ENCODE measurements around the gene A4GALT. TPM values are rescaled to one million over a fixed set of nuclear protein-coding genes. Genes with fewer than 3 reads are reported as not detected.
A peak's percentile ranks its signal among the peaks of the same experiment; 100 is the strongest.

The A4GALT gene, protein sequence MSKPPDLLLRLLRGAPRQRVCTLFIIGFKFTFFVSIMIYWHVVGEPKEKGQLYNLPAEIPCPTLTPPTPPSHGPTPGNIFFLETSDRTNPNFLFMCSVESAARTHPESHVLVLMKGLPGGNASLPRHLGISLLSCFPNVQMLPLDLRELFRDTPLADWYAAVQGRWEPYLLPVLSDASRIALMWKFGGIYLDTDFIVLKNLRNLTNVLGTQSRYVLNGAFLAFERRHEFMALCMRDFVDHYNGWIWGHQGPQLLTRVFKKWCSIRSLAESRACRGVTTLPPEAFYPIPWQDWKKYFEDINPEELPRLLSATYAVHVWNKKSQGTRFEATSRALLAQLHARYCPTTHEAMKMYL
- total RNA-seq (10 to 100 TPM; 15.7 to 17.3 TPM), polyA plus RNA-seq (ENCODE audit: insufficient read depth, low read depth, low replicate concordance) (13.5 TPM)
- long read RNA-seq, donor 1, transcript A4GALT-206 (3 exons, 2,141 nt), result major isoform, 9 of 10 reads
- long read RNA-seq, donor 1, partial matches to known transcripts, result 0 of 10 reads
- long read RNA-seq, donor 1, other reads (novel, unspliced or antisense), result 0 of 10 reads
- long read RNA-seq, donor 2, transcript A4GALT-206 (3 exons, 2,141 nt), result major isoform, 7 of 19 reads
- long read RNA-seq, donor 2, partial matches to known transcripts, result 9 of 19 reads
- long read RNA-seq, donor 2, other reads (novel, unspliced or antisense), result 0 of 19 reads

DNA sequence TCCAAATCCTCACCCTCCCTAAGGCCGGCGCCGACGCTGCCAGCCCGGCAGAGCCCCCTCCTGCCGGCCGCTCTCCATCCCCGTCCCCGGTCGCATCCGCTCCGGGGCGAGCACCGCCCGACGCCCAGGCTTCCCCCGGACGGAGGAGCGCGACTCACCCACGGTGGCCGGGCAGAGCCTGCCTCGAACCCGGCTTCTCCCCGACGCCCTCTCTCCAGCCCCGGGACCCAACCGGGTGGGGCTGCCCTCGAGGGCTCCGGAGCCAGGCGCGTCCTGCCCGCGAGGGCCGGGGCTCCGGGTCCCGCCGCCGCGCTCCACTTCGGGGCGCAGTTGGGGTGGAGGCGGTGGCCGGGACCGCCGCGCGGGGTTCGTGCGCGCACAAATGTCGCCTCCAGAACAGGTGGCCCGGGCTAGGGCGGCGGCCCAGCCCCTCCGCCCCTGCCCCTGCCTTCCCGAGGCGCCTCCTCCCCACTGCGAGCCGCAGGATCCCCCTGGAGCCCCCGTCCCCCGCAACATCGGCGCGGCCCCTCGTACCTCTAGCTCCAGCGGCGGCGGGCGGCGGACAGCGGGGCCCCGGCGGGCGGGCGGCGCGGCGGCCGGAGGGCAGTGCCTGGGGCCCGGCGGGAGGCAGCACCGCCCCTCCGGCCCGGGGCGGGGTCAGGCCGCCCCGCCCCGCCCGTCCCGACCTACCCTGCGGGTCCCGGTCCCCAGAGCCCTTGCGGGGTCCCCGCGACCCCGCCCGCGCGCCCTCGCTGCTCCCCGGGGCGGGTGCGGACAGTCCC is at the start of gene A4GALT:
Gene A4GALT (minus strand): TSS at position 608 of the 782 bp plus-strand sequence. CDS start 26,919 bp downstream, outside the sequence.
- peak within 1 kb of the TSS; percentile 67 to 78 for H3K27ac ChIP-seq
- intact Hi-C loops (cut with DNase I; ENCODE audit: low total_unique reads), result no loop called here
- peak within 1 kb of the TSS; percentile 69 to 77 for H3K4me3 ChIP-seq
- DNase-seq, result no peak
- 0% methylated on average over 43 of the region's 104 CpGs; no CpG with 5 or more reads in 1 of the 2 donors for WGBS, 2 donors
- no peaks in the 10 kb centered on the region for H3K27me3 ChIP-seq
- no peaks in the 10 kb centered on the region for H3K36me3 ChIP-seq (ENCODE audit: low read depth, missing control alignments)
- H3K4me1 ChIP-seq, result peaks cover 18% of the 10 kb centered on the region
- TF ChIP-seq, protein P1, sequence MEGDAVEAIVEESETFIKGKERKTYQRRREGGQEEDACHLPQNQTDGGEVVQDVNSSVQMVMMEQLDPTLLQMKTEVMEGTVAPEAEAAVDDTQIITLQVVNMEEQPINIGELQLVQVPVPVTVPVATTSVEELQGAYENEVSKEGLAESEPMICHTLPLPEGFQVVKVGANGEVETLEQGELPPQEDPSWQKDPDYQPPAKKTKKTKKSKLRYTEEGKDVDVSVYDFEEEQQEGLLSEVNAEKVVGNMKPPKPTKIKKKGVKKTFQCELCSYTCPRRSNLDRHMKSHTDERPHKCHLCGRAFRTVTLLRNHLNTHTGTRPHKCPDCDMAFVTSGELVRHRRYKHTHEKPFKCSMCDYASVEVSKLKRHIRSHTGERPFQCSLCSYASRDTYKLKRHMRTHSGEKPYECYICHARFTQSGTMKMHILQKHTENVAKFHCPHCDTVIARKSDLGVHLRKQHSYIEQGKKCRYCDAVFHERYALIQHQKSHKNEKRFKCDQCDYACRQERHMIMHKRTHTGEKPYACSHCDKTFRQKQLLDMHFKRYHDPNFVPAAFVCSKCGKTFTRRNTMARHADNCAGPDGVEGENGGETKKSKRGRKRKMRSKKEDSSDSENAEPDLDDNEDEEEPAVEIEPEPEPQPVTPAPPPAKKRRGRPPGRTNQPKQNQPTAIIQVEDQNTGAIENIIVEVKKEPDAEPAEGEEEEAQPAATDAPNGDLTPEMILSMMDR (IDR thresholded peaks at IDR 0.05), result no peak
- TF ChIP-seq POLR2A (IDR thresholded peaks at IDR 0.05), result no peak
- H3K9me3 ChIP-seq, result no peaks in the 10 kb centered on the region

DNA sequence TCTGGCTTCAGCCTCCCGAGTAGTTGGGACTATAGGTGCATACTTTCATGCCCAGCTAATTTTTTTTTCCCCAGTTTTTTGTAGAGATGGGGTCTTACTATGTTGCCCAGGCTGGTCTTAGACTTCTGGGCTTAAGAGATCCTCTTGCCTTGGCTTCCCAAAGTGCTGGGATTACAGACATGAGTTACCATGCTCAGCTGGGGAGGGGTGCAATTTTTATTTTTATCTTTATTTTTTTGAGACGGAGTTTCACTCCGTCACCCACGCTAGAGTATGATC is 49.7 kb upstream of the A4GALT start:
- TF ChIP-seq, protein P1 (IDR thresholded peaks at IDR 0.05), result no peak
- no peak for TF ChIP-seq POLR2A (IDR thresholded peaks at IDR 0.05)
- H3K36me3 ChIP-seq (ENCODE audit: low read depth, missing control alignments), result no peaks in the 10 kb centered on the region
- peaks cover 13% of the 10 kb centered on the region for H3K4me1 ChIP-seq
- H3K27ac ChIP-seq, result no peak overlapping the region
- no peak for DNase-seq
- no peak overlapping the region for H3K4me3 ChIP-seq
- H3K27me3 ChIP-seq, result no peaks in the 10 kb centered on the region
- WGBS, 2 donors, result 59 to 75% methylated on average over 4 of the region's 4 CpGs
- H3K9me3 ChIP-seq, result no peaks in the 10 kb centered on the region
- intact Hi-C loops (cut with DNase I; ENCODE audit: low total_unique reads), result no loop called here

DNA sequence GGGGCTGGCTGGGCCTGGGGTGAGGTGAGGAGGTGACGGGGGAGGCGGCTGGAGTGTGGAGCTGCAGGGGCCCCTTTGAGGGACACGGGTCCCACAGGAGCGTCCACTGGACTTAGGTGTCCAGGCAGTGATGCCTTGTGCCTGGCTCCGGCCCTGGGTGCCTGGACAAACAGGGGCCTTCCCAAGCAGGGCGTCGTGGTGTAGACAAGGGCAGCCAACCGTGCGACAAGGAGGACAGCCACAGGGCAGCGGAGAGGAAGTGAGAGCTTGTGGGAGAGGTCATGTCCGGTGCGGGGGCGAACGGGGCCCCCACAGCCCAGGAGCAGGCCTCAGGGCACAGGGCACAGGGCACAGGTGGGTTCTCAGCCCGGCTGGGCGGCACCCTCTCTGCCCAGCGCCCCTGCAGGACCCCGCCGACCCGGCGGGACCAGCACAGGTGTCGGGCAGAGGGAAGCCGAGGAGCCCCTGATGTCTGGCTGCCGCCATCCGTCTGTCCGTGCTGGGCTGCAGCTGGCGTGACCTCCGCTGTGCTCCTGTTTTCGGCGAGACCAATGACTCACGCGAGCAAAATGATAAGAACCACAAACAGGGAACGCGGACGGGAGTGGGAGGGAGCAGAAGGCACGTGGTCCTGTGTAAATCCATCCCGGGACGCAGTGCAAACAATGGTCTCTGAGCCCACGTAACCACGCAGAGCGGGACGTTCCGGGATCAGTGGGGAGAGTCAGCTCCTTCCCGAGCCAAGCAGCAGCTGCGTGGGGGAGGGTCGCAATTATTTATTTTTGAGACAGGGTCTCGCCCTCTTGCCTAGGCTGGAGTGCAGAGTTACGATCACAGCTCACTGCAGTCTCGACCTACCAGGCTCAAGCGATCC is 49.1 kb upstream of the A4GALT start:
- Histone ChIP-seq H3K36me3 (ENCODE audit: low read depth, missing control alignments) (no peaks in the 10 kb centered on the region), H3K4me1 (peaks cover 13% of the 10 kb centered on the region), H3K4me3 (peak overlapping the region in 1 of 2 donors; percentile 29), H3K9me3 (no peaks in the 10 kb centered on the region), H3K27me3 (no peaks in the 10 kb centered on the region), H3K27ac (no peak overlapping the region)
- intact Hi-C loops (cut with DNase I; ENCODE audit: low total_unique reads), result no loop called here
- no peak for TF ChIP-seq POLR2A (IDR thresholded peaks at IDR 0.05)
- TF ChIP-seq, protein P1 (IDR thresholded peaks at IDR 0.05), result no peak
- WGBS, 2 donors, result 24% methylated on average over 25 to 44 of the region's 50 CpGs
- DNase-seq, result peak; percentile 80

DNA sequence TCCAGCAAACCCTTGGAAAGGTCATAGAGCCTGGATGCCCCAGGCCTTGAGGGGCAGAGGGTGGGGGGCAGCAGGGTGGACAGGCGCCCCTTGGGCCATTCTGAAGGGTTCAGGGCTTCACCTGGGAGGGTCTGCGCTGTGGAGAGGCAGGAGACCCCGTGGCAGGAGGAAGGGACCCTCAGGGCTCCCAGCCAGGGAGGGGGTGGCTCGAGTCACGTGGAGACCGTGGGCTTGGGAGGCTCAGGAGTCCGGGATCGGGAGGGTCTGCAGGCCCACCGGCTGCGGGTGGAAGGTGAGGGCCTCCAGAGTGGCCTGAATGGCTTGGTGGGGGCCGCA is 48.5 kb upstream of the A4GALT start:
- Histone ChIP-seq H3K36me3 (ENCODE audit: low read depth, missing control alignments) (no peaks in the 10 kb centered on the region), H3K9me3 (no peaks in the 10 kb centered on the region), H3K27ac (no peak overlapping the region), H3K4me3 (no peak overlapping the region), H3K4me1 (peaks cover 13% of the 10 kb centered on the region), H3K27me3 (no peaks in the 10 kb centered on the region)
- TF ChIP-seq, protein P1 (IDR thresholded peaks at IDR 0.05), result no peak
- TF ChIP-seq POLR2A (IDR thresholded peaks at IDR 0.05), result no peak
- 70 to 94% methylated on average over 8 to 11 of the region's 11 CpGs for WGBS, 2 donors
- DNase-seq, result no peak
- intact Hi-C loops (cut with DNase I; ENCODE audit: low total_unique reads), result no loop called here
